Astrocyte (in vitro differentiated cells and primary cell): ENCODE results near the gene CTSW. TPM values are rescaled to one million over a fixed set of nuclear protein-coding genes. Genes with fewer than 3 reads are reported as not detected.
A peak's percentile ranks its signal among the peaks of the same experiment; 100 is the strongest.

Experiments
- DNase-seq: peaks from one replicate; pipeline ENCODE4 v3.0.0-alpha.2; 2010; ENCODE audit warnings: low read depth
- FAIRE-seq: peaks from 2 replicates; lab custom pipeline; 2011; peaks lifted over from hg19 to GRCh38; lab: Jason Lieb, UNC
- H2AFZ ChIP-seq: 2 replicates; pipeline ENCODE4 v1.6.0; 2012; ENCODE audit warnings: low read depth, low read length, inconsistent platforms
- H3K27ac ChIP-seq: 2 replicates; pipeline ENCODE4 v1.5.1; 2011; ENCODE audit warnings: low read depth, low read length, inconsistent platforms
- H3K27me3 ChIP-seq: 2 replicates; pipeline ENCODE4 v1.6.0; 2011; ENCODE audit warnings: low read length, inconsistent platforms; ENCODE audit not compliant: insufficient read depth
- H3K36me3 ChIP-seq: 2 replicates; pipeline ENCODE4 v1.5.1; 2011; ENCODE audit warnings: low read length, inconsistent platforms; ENCODE audit not compliant: insufficient read depth
- H3K4me1 ChIP-seq: 2 replicates; pipeline ENCODE4 v1.5.1; 2011; ENCODE audit warnings: low read length, inconsistent platforms; ENCODE audit not compliant: insufficient read depth
- H3K4me2 ChIP-seq: 2 replicates; pipeline ENCODE4 v1.6.0; 2012; ENCODE audit warnings: low read length, inconsistent platforms
- H3K4me3 ChIP-seq: 2 replicates; pipeline ENCODE4 v1.5.1; 2011; ENCODE audit warnings: low read depth, mild to moderate bottlenecking, low read length, inconsistent platforms; ENCODE audit not compliant: insufficient read depth
- H3K79me2 ChIP-seq: 2 replicates; pipeline ENCODE4 v1.6.0; 2012; ENCODE audit warnings: mild to moderate bottlenecking, low read length, inconsistent platforms; ENCODE audit not compliant: insufficient read depth
- H3K9ac ChIP-seq: 2 replicates; pipeline ENCODE4 v1.6.0; 2012; ENCODE audit warnings: mild to moderate bottlenecking, low read length, inconsistent platforms
- H3K9me3 ChIP-seq: 2 replicates; pipeline ENCODE4 v1.5.1; 2012; ENCODE audit warnings: low read depth, mild to moderate bottlenecking, low read length, inconsistent platforms; ENCODE audit not compliant: insufficient read depth
- H4K20me1 ChIP-seq: 2 replicates; pipeline ENCODE4 v1.6.0; 2012; ENCODE audit warnings: low read length, inconsistent platforms; ENCODE audit not compliant: insufficient read depth
- H3K27ac Mint-ChIP-seq: one replicate; pipeline ENCODE4 v1.8.0; 2021; ENCODE audit warnings: mild to moderate bottlenecking, mixed read lengths; ENCODE audit not compliant: unreplicated experiment
- H3K27me3 Mint-ChIP-seq: one replicate; pipeline ENCODE4 v1.8.0; 2021; ENCODE audit warnings: low read depth, mixed read lengths; ENCODE audit not compliant: unreplicated experiment
- H3K36me3 Mint-ChIP-seq: one replicate; pipeline ENCODE4 v1.8.0; 2021; ENCODE audit warnings: low read depth, mixed read lengths; ENCODE audit not compliant: unreplicated experiment
- H3K4me1 Mint-ChIP-seq: one replicate; pipeline ENCODE4 v1.8.0; 2021; ENCODE audit warnings: low read depth, mixed read lengths; ENCODE audit not compliant: unreplicated experiment
- H3K4me3 Mint-ChIP-seq: one replicate; pipeline ENCODE4 v1.8.0; 2021; ENCODE audit warnings: mild to moderate bottlenecking, moderate library complexity, mixed read lengths; ENCODE audit not compliant: unreplicated experiment
- H3K9me3 Mint-ChIP-seq: one replicate; pipeline ENCODE4 v1.8.0; 2021; ENCODE audit warnings: mild to moderate bottlenecking, mixed read lengths; ENCODE audit not compliant: unreplicated experiment
- CTCF ChIP-seq: IDR thresholded peaks from 2 replicates; pipeline ENCODE4 v1.5.1; 2011; ENCODE audit warnings: low read depth, mild to moderate bottlenecking, inconsistent platforms, low read length, moderate library complexity; ENCODE audit not compliant: insufficient read depth
- EZH2 ChIP-seq: IDR thresholded peaks from 2 replicates; pipeline ENCODE4 v1.6.1; 2012; ENCODE audit warnings: mild to moderate bottlenecking, low read length, inconsistent platforms; ENCODE audit not compliant: insufficient read depth
- total RNA-seq: library from RNA; stranded (reverse); gene quantifications from 2 replicates; pipeline ENCODE4 v1.2.1, GENCODE V29; 2021

Gene CTSW
- total RNA-seq, 1 donor from 2014 or later: not detected

GRCh38 chr11:65866509-65867283, 12.9 kb upstream of the CTSW start:
- H3K4me1 ChIP-seq: peaks cover 32% of the 10 kb centered on the region
- FAIRE-seq: no peak
- Mint-ChIP-seq H3K27ac (no peak overlapping the region), H3K36me3 (peaks cover 15% of the 10 kb centered on the region), H3K4me1 (peaks cover 26% of the 10 kb centered on the region), H3K27me3 (no peaks in the 10 kb centered on the region), H3K9me3 (no peaks in the 10 kb centered on the region), H3K4me3 (peak overlapping the region; percentile 27)
- H3K4me3 ChIP-seq: no peak overlapping the region
- no peak overlapping the region for H3K9ac ChIP-seq
- no peak for DNase-seq
- H4K20me1 ChIP-seq: peaks cover 96% of the 10 kb centered on the region
- H3K4me2 ChIP-seq: no peak overlapping the region
- no peaks in the 10 kb centered on the region for H3K9me3 ChIP-seq
- H3K36me3 ChIP-seq: peaks cover 35% of the 10 kb centered on the region
- no peaks in the 10 kb centered on the region for H3K27me3 ChIP-seq
- no peak for TF ChIP-seq CTCF
- no peak for TF ChIP-seq EZH2
- H2AFZ ChIP-seq: no peak overlapping the region
- peaks cover 64% of the 10 kb centered on the region for H3K79me2 ChIP-seq
- no peak overlapping the region for H3K27ac ChIP-seq

DNA sequence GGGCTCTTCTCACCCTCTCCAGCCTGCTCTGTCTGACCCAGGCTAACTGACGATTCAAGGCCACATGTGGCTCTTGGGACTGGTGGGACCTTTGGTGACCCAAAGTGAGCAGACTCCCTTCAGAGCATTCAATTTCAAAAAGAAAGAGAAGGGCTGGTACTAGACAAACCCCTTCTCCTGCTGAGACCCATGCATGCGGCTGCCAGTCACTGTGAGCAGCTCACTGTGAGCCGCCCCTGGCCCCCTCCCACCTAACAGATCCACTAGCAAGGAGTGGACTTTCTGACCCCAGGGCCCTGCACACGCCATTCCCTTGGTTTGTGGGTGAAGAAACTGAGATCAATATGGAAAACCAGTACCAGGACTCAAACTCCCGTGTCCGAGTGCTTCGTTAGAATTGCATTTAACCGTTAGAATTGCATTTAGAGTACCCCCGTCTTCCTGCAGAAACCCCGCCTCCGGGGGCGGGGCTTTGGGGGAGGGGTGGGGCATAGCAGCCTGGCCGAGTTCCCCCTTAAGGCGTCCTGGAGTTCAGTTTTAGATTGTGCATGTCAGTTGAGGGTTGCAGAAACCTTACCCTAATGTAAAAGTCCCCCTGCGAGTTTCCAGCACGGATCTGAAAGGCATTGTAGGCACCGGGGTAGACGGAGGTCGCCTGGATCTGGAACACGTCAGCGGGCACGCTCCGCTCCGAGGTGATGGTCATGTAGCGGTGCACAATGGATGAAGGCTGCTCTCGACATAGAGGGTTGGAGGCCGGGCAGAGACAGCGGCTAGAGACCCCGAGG, 12.2 kb upstream of the CTSW start:
- Histone ChIP-seq H3K27me3 (no peaks in the 10 kb centered on the region), H3K4me3 (no peak overlapping the region), H3K36me3 (peaks cover 35% of the 10 kb centered on the region), H3K4me2 (no peak overlapping the region), H3K4me1 (peaks cover 27% of the 10 kb centered on the region), H2AFZ (no peak overlapping the region), H3K9ac (no peak overlapping the region), H3K9me3 (no peaks in the 10 kb centered on the region), H4K20me1 (peaks cover 89% of the 10 kb centered on the region), H3K27ac (no peak overlapping the region), H3K79me2 (peaks cover 62% of the 10 kb centered on the region)
- H3K27ac Mint-ChIP-seq: no peak overlapping the region
- no peaks in the 10 kb centered on the region for H3K9me3 Mint-ChIP-seq
- DNase-seq (no peak), FAIRE-seq (no peak)
- peaks cover 14% of the 10 kb centered on the region for H3K36me3 Mint-ChIP-seq
- TF ChIP-seq EZH2: no peak
- no peak for TF ChIP-seq CTCF
- H3K4me3 Mint-ChIP-seq: peak overlapping the region; percentile 27
- no peaks in the 10 kb centered on the region for H3K27me3 Mint-ChIP-seq
- peaks cover 24% of the 10 kb centered on the region for H3K4me1 Mint-ChIP-seq
